ENCODE results near the gene PMCH. TPM values are rescaled to one million over a fixed set of nuclear protein-coding genes. Genes with fewer than 3 reads are reported as not detected.
A peak's percentile ranks its signal among the peaks of the same experiment; 100 is the strongest.
"Not testable (repeated sequence)": the region's sequence is repeated elsewhere in the genome, so short reads cannot be mapped to it uniquely, and the experiment has no call there.

PMCH gene
- total RNA-seq, 1 donor from 2014 or later = not detected

GRCh38 chr12:102171951-102172350 is 25.7 kb downstream of the PMCH start:
- no peak overlapping the region for H3K4me3 Mint-ChIP-seq (ENCODE audit: unreplicated experiment)
- TF ChIP-seq CTCF (IDR thresholded peaks at IDR 0.05; ENCODE audit: partially characterized antibody, unreplicated experiment) = no peak
- no peaks in the 10 kb centered on the region for H3K27me3 Mint-ChIP-seq (ENCODE audit: unreplicated experiment)
- H3K27ac Mint-ChIP-seq (ENCODE audit: unreplicated experiment) = no peak overlapping the region
- H3K4me1 Mint-ChIP-seq (ENCODE audit: low read depth, unreplicated experiment) = no peaks in the 10 kb centered on the region
- H3K9me3 Mint-ChIP-seq (ENCODE audit: unreplicated experiment) = no peaks in the 10 kb centered on the region
- DNase-seq = no peak
- H3K36me3 Mint-ChIP-seq (ENCODE audit: unreplicated experiment) = no peaks in the 10 kb centered on the region

- H3K9me3 Mint-ChIP-seq (ENCODE audit: unreplicated experiment) = no peaks in the 10 kb centered on the region
Observed at GRCh38 chr12:102169922-102170621, 27.6 kb downstream of the PMCH start.

GRCh38 chr12:102167821-102168604 is 29.6 kb downstream of the PMCH start:
- DNase-seq = no peak
- Mint-ChIP-seq H3K27me3 (ENCODE audit: unreplicated experiment) (no peaks in the 10 kb centered on the region), H3K4me1 (ENCODE audit: low read depth, unreplicated experiment) (no peaks in the 10 kb centered on the region), H3K27ac (ENCODE audit: unreplicated experiment) (no peak overlapping the region), H3K36me3 (ENCODE audit: unreplicated experiment) (no peaks in the 10 kb centered on the region), H3K9me3 (ENCODE audit: unreplicated experiment) (no peaks in the 10 kb centered on the region), H3K4me3 (ENCODE audit: unreplicated experiment) (no peak overlapping the region)
- no peak for TF ChIP-seq CTCF (IDR thresholded peaks at IDR 0.05; ENCODE audit: partially characterized antibody, unreplicated experiment)

More at GRCh38 chr12:102169922-102170621, 27.6 kb downstream of the PMCH start:
- DNase-seq = no peak
- peak; percentile 84 for TF ChIP-seq CTCF (IDR thresholded peaks at IDR 0.05; ENCODE audit: partially characterized antibody, unreplicated experiment)
- Mint-ChIP-seq H3K4me1 (ENCODE audit: low read depth, unreplicated experiment) (no peaks in the 10 kb centered on the region), H3K36me3 (ENCODE audit: unreplicated experiment) (no peaks in the 10 kb centered on the region), H3K27me3 (ENCODE audit: unreplicated experiment) (no peaks in the 10 kb centered on the region), H3K27ac (ENCODE audit: unreplicated experiment) (no peak overlapping the region), H3K4me3 (ENCODE audit: unreplicated experiment) (no peak overlapping the region)

GRCh38 chr12:102163383-102163782 is 34.2 kb downstream of the PMCH start:
- Mint-ChIP-seq H3K27ac (ENCODE audit: unreplicated experiment) (no peak overlapping the region), H3K36me3 (ENCODE audit: unreplicated experiment) (no peaks in the 10 kb centered on the region), H3K27me3 (ENCODE audit: unreplicated experiment) (no peaks in the 10 kb centered on the region), H3K9me3 (ENCODE audit: unreplicated experiment) (no peaks in the 10 kb centered on the region), H3K4me1 (ENCODE audit: low read depth, unreplicated experiment) (no peaks in the 10 kb centered on the region), H3K4me3 (ENCODE audit: unreplicated experiment) (no peak overlapping the region)
- no peak for TF ChIP-seq CTCF (IDR thresholded peaks at IDR 0.05; ENCODE audit: partially characterized antibody, unreplicated experiment)
- no peak for DNase-seq

- H3K4me1 Mint-ChIP-seq (ENCODE audit: low read depth, unreplicated experiment); H3K4me3 Mint-ChIP-seq (ENCODE audit: unreplicated experiment); H3K9me3 Mint-ChIP-seq (ENCODE audit: unreplicated experiment); H3K27me3 Mint-ChIP-seq (ENCODE audit: unreplicated experiment); DNase-seq; H3K36me3 Mint-ChIP-seq (ENCODE audit: unreplicated experiment); H3K27ac Mint-ChIP-seq (ENCODE audit: unreplicated experiment): not testable (repeated sequence)
Observed at GRCh38 chr12:102155206-102155605, 42.4 kb downstream of the PMCH start.

- H3K9me3 Mint-ChIP-seq (ENCODE audit: unreplicated experiment); H3K27me3 Mint-ChIP-seq (ENCODE audit: unreplicated experiment); H3K36me3 Mint-ChIP-seq (ENCODE audit: unreplicated experiment); H3K4me1 Mint-ChIP-seq (ENCODE audit: low read depth, unreplicated experiment); H3K4me3 Mint-ChIP-seq (ENCODE audit: unreplicated experiment); H3K27ac Mint-ChIP-seq (ENCODE audit: unreplicated experiment); DNase-seq: not testable (repeated sequence)
Observed at GRCh38 chr12:102147062-102147587, 50.5 kb downstream of the PMCH start.

Measured in glutamatergic neuron (in vitro differentiated cells).